ENCODE results near the gene SEPTIN11.

SEPTIN11 gene

GRCh38 chr4:76977113-76977512, 27.6 kb downstream of the SEPTIN11 start:
- Histone ChIP-seq H2AFZ (no peak overlapping the region), H3K9ac (no peak overlapping the region), H3K27ac (no peak overlapping the region), H3K4me3 (ENCODE audit: low read depth, low read length) (no peak overlapping the region), H3K36me3 (ENCODE audit: control insufficient read depth, insufficient read depth, low read length) (no peaks in the 10 kb centered on the region), H3K4me2 (ENCODE audit: low read length) (no peak overlapping the region), H3K4me1 (no peaks in the 10 kb centered on the region), H3K9me3 (ENCODE audit: control insufficient read depth, low read length) (no peaks in the 10 kb centered on the region), H3K79me2 (no peaks in the 10 kb centered on the region), H3K27me3 (ENCODE audit: control insufficient read depth, insufficient read depth, low read length) (no peaks in the 10 kb centered on the region)
- no peak for TF ChIP-seq CTCF (IDR thresholded peaks at IDR 0.05)

GRCh38 chr4:76977736-76978350, 28.3 kb downstream of the SEPTIN11 start:
- Histone ChIP-seq H3K79me2 (no peaks in the 10 kb centered on the region), H2AFZ (no peak overlapping the region), H3K9me3 (ENCODE audit: control insufficient read depth, low read length) (no peaks in the 10 kb centered on the region), H3K36me3 (ENCODE audit: control insufficient read depth, insufficient read depth, low read length) (no peaks in the 10 kb centered on the region), H3K9ac (no peak overlapping the region), H3K27ac (no peak overlapping the region), H3K27me3 (ENCODE audit: control insufficient read depth, insufficient read depth, low read length) (no peaks in the 10 kb centered on the region), H3K4me1 (no peaks in the 10 kb centered on the region), H3K4me3 (ENCODE audit: low read depth, low read length) (no peak overlapping the region), H3K4me2 (ENCODE audit: low read length) (no peak overlapping the region)
- TF ChIP-seq CTCF (IDR thresholded peaks at IDR 0.05) = no peak

- Histone ChIP-seq H3K9ac (no peak overlapping the region), H3K27me3 (ENCODE audit: control insufficient read depth, insufficient read depth, low read length) (no peaks in the 10 kb centered on the region), H3K9me3 (ENCODE audit: control insufficient read depth, low read length) (no peaks in the 10 kb centered on the region), H3K36me3 (ENCODE audit: control insufficient read depth, insufficient read depth, low read length) (no peaks in the 10 kb centered on the region), H3K4me3 (ENCODE audit: low read depth, low read length) (no peak overlapping the region), H3K4me2 (ENCODE audit: low read length) (no peak overlapping the region), H3K4me1 (no peaks in the 10 kb centered on the region), H2AFZ (no peak overlapping the region), H3K79me2 (no peaks in the 10 kb centered on the region), H3K27ac (no peak overlapping the region)
- no peak for TF ChIP-seq CTCF (IDR thresholded peaks at IDR 0.05)
Observed at GRCh38 chr4:76979236-76979635, 29.7 kb downstream of the SEPTIN11 start.

GRCh38 chr4:76980261-76980660, 30.7 kb downstream of the SEPTIN11 start:
- H3K4me1 ChIP-seq = no peaks in the 10 kb centered on the region
- no peaks in the 10 kb centered on the region for H3K79me2 ChIP-seq
- no peak overlapping the region for H3K4me3 ChIP-seq (ENCODE audit: low read depth, low read length)
- H3K36me3 ChIP-seq (ENCODE audit: control insufficient read depth, insufficient read depth, low read length) = no peaks in the 10 kb centered on the region
- no peak overlapping the region for H3K27ac ChIP-seq
- no peak for TF ChIP-seq CTCF (IDR thresholded peaks at IDR 0.05)
- H2AFZ ChIP-seq = no peak overlapping the region
- no peak overlapping the region for H3K4me2 ChIP-seq (ENCODE audit: low read length)
- no peaks in the 10 kb centered on the region for H3K27me3 ChIP-seq (ENCODE audit: control insufficient read depth, insufficient read depth, low read length)
- no peaks in the 10 kb centered on the region for H3K9me3 ChIP-seq (ENCODE audit: control insufficient read depth, low read length)
- H3K9ac ChIP-seq = no peak overlapping the region

- TF ChIP-seq CTCF (IDR thresholded peaks at IDR 0.05) = no peak
- H3K36me3 ChIP-seq (ENCODE audit: control insufficient read depth, insufficient read depth, low read length) = no peaks in the 10 kb centered on the region
- no peaks in the 10 kb centered on the region for H3K27me3 ChIP-seq (ENCODE audit: control insufficient read depth, insufficient read depth, low read length)
- no peak overlapping the region for H3K4me3 ChIP-seq (ENCODE audit: low read depth, low read length)
- no peak overlapping the region for H2AFZ ChIP-seq
- H3K27ac ChIP-seq = no peak overlapping the region
- no peak overlapping the region for H3K9ac ChIP-seq
- no peak overlapping the region for H3K4me2 ChIP-seq (ENCODE audit: low read length)
- H3K9me3 ChIP-seq (ENCODE audit: control insufficient read depth, low read length) = no peaks in the 10 kb centered on the region
- H3K4me1 ChIP-seq = no peaks in the 10 kb centered on the region
- H3K79me2 ChIP-seq = peaks cover 5% of the 10 kb centered on the region
Observed at GRCh38 chr4:76981644-76982043, 32.1 kb downstream of the SEPTIN11 start.
